Stimulated activated CD4-positive, alpha-beta T cell treated with anti-CD3 and anti-CD28 coated beads, Interleukin-1b, Interleukin-23, amount 100 ng/mL, for 24 hours (primary cell): ENCODE measurements around the gene CXCR3.

ENCODE experiments used
- DNase-seq, 4 experiments: peaks; one replicate each; pipeline ENCODE4 v3.0.0-alpha.2; 2020; ENCODE audit warnings: low read depth in 4 of 4, low spot score in 1 of 4

The CXCR3 gene

DNA sequence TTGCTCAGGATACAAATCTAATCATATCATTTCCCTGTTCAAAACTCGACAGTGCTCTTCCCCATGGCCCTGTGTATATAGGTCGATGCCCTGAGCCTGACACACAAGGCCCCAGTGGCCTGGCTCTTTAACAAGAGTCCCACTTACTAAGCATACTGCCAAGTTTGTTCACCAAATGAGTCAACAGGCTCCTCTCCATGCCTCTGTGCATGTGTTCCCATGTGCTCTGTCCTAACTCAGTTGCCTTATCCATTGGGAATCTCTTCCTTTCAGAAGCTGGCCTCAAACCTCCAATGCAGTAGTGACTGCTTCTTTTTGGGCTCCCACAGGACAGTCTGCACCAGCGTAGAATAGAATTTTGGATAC, 18.9 kb upstream of the CXCR3 start:
- no peak for DNase-seq

DNA sequence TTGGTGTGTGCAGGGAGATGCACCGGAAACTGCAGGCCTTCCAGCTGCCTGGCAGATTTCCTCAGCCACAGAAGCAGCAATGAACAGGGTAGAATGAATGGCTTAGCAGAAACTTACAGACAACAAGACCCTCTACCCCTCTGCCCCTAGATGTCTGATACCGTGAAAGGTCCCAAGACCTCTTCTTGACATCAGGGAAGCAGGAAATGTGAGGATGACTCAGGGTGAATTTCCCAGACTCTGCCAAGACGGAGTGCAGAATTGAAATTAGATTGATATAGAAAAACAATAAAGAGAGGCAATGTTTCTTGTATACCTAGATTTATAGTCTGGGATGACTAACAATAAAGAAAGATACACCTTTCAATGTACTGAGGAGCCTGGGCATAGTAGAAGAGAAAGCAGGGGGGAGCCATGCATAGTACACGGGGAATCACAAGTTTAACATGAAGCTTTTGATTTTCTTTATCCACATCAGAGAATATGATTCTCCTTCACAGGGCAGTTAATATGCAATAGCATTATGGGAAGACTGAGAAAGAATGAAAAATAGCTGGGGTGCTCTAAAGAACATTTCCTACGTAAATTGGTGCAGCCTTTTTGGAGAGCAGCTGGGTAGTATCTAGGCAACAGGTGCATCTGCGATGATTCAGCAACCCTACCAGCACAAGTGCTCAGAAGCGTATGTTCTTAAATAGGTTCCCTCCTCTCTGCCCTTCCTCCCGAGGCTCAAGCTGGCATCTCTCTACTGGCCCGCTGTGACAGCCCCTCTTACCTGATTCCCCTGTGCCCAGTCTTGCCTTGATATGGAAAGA, 18.3 kb upstream of the CXCR3 start:
- no peak for DNase-seq

DNA sequence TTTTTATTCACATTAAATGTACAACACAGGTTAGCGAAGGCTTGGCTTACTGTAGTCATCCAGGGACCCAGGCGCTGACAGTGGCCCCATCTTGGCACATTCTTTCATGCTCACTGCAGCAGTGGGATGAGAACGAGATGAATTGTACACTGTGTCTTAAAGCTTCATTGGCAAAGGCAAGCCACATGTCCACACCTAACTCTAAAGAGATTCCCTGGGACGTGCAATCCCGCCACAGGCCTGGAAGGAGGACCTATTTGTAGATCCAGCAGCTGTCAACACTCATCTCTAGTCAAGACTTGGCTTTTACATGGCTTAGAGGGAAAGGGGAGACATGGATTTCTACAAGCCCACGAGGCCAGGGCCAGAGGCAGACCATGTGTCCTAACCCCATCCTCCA, 16.1 kb upstream of the CXCR3 start:
- no peak for DNase-seq

DNA sequence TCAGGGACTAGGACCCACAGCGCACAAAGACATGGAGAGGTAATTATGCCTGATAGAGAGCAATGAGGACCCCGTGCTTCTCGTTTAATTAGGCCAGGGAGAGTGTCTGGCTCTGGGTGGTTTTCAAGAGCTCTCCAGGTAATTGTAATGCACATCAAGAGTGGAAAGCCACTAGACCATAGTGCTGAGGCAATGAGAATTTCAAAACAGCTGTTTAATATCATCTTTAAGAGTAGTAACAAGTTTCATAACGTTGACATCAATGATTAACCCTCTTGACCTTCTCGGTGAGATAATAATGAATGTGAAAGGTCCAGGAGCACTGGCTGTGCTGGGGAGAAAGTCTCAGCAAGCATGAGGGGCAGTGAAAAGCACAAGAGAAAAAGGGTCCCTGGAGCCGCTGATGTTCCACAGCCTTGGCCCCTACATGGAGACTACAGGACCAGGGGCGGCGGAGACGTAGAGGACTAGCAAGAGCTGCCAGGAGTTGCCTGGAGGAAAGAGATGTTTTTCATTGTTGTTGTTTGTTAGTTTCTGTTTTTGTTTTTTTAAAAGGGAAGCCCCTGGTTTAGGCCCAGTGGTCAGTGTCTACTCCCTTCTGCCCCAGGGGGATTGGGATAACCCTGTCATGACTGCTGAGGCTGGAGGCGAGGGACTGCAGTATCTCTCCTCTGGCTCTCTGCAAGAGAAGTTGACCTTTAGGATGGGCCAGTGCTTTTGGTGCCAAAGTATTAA, 14.8 kb upstream of the CXCR3 start:
- DNase-seq: no peak

DNA sequence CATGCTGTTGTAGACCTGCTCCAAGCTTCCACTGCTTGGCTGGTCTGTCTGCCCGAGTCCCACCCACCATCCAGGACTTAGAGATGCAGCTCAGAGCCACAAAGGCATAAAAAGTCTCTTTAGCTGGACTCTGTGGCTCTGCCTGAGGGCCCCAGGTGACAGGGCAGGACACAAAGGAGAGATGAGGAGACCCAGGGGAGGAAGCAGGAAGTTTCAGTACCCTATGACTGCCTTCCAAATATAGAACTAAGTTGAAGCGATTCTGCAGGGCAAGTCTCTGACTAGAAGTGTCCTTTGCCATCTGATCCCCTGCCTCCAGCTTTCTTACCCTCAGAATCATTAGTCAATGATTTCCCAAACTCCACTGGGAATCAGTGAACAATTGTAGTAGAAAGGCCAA, 11.2 kb upstream of the CXCR3 start:
- DNase-seq: no peak

DNA sequence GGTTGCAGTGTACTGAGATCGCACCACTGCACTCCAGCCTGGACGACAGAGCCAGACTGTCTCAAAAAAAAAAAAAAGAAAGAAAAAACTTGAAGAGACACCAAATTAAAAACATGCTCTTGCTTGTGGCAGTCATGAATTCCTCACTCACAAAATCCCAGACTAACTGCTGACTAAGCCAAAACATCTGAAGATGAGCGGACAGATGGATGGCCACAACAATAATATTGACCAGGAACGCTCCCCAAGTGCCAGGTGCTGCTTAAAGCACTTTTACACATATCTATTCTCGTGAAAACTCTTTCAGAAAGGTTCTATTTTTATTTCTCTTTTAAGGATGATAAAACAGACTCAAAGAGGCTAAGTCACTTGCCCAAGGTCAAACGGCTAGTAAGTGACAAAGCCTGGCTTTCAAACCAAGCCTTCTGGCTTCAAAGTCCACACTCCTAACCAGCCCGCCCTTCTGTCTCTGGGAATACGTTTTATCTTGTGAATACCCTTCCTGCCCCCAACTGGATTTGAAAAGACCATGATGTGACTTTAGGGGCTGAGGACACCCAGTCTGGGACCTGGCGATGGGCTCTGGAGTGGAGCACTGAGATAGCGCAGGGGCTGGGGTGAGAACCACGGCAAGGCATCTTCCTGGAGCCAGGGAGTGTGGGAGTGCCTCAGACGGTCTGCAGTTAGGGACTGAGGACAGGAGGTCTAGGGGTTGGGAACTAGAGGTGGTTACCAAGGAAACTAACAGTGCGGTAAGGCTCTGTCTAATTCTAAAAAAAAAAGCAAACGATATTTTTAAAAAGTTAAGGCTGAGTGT, 9.5 kb upstream of the CXCR3 start:
- DNase-seq: no peak

DNA sequence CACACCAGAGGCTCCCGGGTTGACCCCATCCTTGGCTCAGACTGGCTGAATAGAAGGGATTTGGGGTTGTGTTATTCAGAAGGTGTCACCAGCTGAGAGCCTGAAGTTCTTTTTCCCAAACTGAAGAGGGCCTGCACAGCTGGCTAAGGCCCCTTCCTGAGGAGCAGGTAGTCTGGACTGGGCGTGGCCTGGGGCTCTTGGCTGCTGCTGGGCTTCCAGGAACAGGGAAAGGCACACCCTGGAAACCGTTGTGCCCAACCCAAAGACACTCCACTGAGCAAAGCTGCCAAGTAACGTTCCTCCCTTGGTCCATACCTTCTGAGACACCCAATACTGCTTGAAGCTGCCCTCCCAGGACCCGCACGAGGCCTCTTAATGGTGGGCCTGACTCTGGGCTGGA, 8.3 kb upstream of the CXCR3 start:
- no peak for DNase-seq

DNA sequence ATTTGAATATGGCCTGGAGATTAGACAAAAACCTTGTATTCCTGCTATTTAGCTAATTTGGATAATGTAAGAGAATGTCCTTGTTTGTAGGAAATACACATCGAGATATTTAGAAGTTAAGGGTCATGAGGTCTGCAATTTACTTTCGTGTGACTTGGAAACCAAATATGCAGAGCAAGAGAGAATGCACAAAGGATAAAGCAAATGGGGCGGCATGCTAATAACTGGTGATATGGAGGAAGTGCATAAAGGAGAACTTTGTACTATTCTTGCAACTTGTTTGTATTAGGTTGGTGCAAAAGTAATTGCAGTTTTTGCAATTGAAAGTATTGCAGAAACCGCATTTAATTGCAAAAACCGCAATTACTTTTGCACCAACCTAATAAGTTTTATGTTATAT, 7.2 kb upstream of the CXCR3 start:
- no peak for DNase-seq

DNA sequence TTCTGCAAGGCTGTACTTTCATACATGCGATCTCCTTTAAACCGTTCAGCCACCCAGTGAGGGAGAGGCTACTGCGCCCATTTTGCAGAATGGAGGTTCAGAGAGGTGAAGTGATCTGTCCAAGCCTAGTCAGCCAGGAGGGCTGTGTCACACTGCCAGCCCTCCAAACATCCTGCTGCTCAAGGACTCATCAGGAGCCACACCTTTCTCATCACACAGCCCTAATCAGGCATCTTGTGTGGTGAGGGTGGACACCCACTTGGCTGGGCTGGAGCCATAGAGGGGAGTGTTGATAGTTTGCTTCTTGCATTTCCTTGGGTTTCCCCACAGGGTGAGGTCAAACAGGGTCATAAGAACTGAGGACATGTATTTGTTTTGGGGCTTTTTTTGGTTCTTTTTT, 5.4 kb upstream of the CXCR3 start:
- DNase-seq: no peak

DNA sequence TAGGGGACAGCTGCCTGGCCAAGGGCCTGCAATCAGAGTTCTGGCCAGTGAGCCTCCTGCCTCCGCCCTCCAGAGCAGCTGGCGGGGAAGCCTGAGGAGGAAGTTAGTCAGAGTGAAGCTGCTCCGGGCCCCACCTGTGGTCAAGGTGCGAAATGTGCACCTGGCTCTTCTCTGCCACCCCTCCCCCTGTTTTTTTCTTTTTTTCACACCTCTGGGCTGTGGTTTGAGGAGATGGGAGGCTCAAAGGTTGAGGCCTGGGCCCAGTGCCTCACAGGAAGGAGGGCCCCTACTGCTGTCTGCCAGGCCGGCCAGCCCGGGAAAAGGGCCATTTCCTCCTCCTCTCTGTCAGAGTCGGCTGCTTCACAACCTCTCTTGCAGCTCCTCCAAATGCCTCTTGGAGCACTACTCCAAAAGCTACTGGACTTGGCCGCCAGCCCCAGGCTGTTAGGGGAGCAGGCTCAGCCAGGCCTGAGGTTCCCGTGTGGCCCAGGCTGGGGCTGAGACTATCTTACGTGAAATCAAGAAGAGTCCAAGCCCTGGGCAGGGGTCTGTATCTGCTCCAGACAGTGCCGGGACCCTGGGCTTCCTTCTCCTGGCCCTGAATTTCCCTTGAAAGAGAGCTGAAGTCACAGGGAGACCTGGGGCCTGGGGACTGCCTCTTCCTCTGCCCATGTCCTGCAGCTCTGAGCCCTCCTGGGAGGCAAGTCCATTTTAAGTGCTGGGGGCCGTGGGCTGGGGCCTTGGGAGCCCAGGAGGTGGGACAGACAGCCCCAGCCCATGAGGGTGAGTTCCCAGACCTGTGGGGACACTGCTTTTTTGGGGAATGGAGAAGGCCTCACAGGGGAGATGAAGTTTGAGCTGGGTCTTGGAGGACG, 4.5 kb upstream of the CXCR3 start:
- peak; percentile 24 to 58 (median 34) for DNase-seq

DNA sequence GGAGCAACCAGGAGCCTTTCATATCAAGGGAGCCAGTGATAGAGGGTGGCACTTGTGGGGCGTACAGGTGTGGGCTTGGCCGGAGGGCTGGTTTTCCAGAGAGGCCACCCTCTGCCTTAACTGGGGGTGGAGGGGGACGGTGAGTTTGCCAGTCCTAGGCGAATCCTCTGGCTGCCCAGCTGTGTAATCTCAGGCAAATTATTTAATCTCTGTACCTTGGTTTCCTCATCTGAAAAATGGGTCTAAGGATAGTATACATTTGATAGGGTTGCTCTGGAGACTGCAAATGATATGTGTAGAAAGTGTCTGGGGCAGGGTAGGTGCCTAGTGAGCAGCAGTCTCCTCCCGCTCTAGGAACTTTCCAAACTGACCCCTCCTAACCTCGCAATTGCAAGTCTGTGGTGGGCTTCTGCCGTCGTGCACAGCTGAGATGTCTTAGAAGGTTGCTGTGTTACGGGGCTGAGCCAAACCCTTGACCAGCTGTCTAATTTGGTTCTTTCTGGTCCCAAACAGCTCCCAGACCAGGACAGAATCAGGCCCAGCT, 3.8 kb upstream of the CXCR3 start:
- DNase-seq: no peak

DNA sequence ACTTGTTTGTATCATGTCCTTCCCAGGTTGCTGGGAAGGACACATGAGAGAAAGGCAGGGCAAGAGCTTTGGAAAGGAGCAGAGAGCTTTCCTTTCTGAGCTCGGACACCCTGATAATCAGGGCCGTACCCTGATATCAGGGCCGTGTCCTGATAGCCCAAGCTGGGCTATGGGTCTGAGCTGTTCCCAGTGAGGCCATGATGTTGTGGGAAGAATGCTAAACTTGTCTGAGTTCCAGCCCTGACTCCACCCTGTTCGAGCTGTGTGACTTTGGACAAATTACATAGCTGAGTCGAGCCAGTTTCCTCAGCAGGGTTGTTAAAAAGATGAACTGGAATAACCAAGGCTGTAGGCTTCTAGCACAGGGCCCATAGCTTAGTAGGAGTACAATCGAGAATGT, 3.3 kb upstream of the CXCR3 start:
- DNase-seq: no peak

DNA sequence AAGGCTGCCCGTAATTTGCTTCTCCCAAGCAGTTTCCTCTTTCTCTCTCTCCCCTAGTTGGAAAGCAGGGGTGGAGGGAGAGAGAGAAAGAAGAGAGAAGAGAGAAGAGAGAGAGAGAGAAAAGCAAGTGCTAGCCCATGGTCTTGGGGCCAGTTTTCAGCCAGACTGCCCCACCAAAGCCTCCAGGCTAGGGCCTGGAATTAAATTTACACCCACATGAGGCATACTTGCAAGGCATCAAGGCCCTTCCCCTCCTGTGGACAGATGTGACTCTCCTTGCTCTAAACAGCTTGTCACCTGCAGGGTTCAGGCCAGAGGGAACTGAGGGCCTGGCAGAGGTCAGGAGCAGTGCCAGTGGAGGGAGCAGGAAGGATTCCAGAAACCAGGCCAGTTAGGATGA, 1.7 kb upstream of the CXCR3 start:
- DNase-seq: no peak

DNA sequence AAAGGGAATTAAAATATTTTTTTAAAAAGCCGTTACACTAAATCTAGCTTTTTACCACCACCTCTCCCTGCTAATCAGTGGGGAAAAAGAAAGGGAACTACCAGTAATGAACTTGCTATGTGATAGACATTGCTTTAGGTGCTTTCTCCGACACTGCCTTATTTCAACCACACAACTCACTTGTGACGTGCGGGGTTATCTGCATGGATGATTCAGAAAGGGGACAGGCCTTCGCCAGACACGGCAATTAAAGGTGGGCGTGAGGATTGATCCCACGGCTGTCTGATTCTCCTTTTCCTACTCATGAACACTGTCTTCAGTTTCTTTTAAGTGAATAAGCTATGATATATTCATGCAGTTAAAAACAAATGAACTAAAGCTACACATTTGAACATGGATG, 882 bp upstream of the CXCR3 start:
- peak; percentile 27 to 57 (median 36) for DNase-seq

DNA sequence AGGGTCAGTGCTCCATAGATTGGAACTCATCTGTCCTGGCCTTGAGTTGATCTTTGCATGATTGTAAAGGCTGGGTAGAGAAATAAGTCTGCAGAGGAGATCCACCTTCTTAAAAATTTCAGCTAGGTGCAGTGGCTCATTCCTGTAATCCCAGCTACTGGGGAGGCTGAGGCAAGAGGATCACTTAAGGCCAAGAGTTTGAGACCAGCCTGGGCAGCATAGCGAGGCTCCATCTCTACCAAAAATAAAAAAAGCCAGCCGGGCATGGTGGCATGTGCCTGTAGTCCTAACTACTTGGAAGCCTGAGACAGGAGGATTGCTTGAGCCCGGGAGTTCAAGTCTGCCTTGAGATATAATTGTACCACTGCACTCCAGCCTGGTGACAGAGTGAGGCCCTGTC, 476 bp upstream of the CXCR3 start:
- no peak for DNase-seq

DNA sequence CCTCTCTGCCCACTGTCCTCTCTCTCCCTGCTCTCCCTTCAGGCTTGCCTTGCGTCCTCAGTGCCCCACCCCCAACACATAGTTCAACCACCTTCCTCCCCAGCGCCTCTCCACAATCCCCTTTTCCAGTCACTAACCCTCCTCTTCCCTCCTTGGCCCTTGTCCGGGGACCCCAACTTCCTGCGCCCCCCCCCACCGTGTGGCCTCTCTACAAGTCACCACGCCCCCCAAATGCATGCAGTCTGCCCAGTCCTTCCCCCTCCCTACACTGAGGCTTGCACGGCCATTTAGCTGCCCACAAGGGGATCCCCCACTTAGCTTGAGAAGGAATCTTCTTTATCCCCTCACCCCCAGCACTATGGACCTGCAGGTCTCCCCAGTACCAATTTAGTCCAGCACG, 569 bp downstream of the CXCR3 start:
- DNase-seq: no peak

DNA sequence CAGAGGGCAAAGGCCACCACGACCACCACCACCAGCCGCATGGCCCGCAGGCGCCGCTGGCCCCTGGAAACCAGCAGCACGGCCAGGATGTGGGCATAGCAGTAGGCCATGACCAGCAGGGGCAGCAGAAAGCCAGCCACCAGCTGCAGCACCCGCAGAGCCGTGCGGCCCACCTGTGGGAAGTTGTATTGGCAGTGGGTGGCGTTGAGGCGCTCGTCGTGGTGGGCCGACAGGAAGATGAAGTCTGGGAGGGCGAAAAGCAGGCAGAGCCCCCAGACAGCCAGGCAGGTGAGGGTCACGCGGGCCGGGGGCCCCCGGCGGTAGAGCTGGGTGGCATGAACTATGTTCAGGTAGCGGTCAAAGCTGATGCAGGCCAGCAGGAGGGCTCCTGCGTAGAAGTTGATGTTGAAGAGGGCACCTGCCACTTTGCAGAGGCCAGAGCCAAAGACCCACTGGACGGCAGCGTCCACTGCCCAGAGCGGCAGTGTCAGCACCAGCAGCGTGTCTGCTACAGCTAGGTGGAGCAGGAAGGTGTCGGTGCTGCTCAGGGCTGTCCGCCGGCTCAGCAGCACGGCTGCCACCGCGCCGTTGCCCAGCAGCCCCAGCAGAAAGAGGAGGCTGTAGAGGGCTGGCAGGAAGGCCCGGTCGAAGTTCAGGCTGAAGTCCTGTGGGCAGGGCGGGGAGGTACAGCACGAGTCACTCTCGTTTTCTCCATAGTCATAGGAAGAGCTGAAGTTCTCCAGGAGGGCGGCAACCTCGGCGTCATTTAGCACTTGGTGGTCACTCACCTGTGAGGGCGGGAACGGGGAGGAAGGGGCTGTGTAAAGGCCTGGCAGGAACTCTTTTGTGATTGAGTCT, 1.4 kb downstream of the CXCR3 start:
- no peak for DNase-seq

DNA sequence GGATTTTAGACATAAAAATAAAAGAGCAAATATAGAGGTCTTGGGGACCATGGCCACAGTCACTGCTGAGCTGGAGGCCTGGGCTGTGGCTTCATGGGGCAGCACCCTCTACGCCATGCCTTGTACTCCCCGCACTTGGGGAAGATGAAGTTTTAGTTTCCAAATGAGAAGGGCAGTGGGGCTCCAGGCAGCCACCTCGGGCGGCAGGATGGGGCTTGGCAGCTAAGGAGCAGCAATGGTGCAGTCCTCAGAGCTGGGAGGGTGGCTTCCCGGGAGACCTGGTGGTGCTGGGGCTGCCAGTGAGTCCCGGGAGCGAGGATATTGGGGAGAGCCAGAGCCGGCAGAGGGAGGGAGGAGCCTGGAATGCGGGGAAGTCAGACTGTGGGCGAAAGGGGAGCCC, 2.4 kb downstream of the CXCR3 start:
- DNase-seq: no peak

DNA sequence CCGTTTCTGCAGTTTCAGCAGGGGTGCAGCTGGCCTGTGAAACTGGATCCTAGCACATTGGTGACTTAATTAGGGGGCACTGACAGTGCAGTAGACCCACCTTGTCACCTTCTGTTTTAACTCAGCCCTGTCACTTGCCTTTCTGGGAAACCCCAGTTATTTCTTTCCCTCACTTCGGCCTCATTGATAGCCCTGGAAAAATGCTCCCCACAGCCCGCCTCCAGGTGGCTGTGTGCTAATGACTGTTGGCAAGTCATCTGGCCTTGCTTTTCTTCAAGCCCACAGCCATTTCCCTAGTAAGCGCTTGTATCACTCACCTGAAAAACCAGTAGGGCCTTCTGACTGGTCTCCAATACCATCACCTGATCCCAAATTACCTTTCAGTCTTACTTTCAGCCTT, 3.3 kb downstream of the CXCR3 start:
- no peak for DNase-seq

DNA sequence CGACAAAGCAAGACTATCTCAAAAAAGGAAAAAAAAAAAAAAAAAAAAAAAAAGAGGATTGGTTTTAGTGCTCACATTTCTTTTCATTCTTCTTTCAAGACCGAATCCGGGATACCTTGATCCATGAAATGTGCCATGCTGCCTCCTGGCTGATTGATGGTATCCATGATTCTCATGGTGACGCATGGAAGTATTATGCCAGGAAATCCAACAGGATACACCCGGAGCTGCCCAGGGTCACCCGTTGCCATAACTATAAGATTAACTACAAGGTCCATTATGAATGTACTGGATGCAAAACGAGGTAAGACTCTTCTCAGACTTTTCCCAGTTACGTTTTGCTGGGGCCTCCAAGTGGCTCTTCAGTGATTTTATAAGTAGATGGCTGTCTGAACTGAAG, 6.1 kb downstream of the CXCR3 start:
- no peak for DNase-seq
